Stomach (tissue), 9 donors: ENCODE results near the gene HIGD2B. TPM values are rescaled to one million over a fixed set of nuclear protein-coding genes. Genes with fewer than 3 reads are reported as not detected.

Source experiments
- DNase-seq, 2 donors: peaks; one replicate each; pipeline versions ENCODE4 v3.0.0 to v3.0.0-alpha.2; 2013 to 2019
- H3K27ac ChIP-seq, 5 donors: fragments of 200-600 bp in 4 of 5; sonication (generic) in 4 of 5; one replicate each; pipeline ENCODE4 v1.5.1; 2013 to 2019; ENCODE audit warnings: mild to moderate bottlenecking in 1 of 5, moderate library complexity in 1 of 5
- H3K27me3 ChIP-seq, 3 donors: fragments of 200-600 bp; sonication (generic); one replicate each; pipeline ENCODE4 v1.5.1; 2017 to 2019; ENCODE audit warnings: mixed run types in 1 of 3
- H3K36me3 ChIP-seq, 4 donors: fragments of 200-600 bp; sonication (generic); 1 replicate in 3 of 4; 2 replicates in 1 of 4; pipeline ENCODE4 v1.5.1; 2016 to 2019
- H3K4me1 ChIP-seq, 4 donors: fragments of 200-600 bp; sonication (generic); one replicate each; pipeline ENCODE4 v1.5.1; 2016 to 2019
- H3K4me3 ChIP-seq, 4 donors: fragments of 200-600 bp; sonication (generic) in 3 of 4; one replicate each; pipeline ENCODE4 v1.5.1; 2016 to 2019; ENCODE audit warnings: mild to moderate bottlenecking in 1 of 4
- H3K9me3 ChIP-seq, 4 donors: fragments of 200-600 bp; sonication (generic); one replicate each; pipeline ENCODE4 v1.5.1; 2016 to 2019
- EP300 ChIP-seq: sonication (generic); formaldehyde crosslinking; IDR thresholded peaks from one replicate; pipeline ENCODE4 v1.6.1; 2017; ENCODE audit warnings: antibody characterized with exemption
- POLR2A ChIP-seq, 4 donors: fragments of 450-650 bp; IDR thresholded peaks; one replicate each; pipeline ENCODE4 v1.6.1; 2016; ENCODE audit warnings: antibody characterized with exemption in 4 of 4, control low read depth in 2 of 4, mild to moderate bottlenecking in 1 of 4, moderate library complexity in 1 of 4
- POLR2AphosphoS5 ChIP-seq, 3 donors: sonication (generic); formaldehyde crosslinking; IDR thresholded peaks; one replicate each; pipeline ENCODE4 v1.6.1; 2016; ENCODE audit warnings: antibody characterized with exemption in 3 of 3
- WGBS, 5 donors: extraction: QIAGEN DNeasy Blood & Tissue Kit in 3 of 5; methylation state at CpG; one replicate each; pipeline versions ENCODE4 v1.1.5 to v1.1.7; 2013 to 2018; 5-methylcytosine and 5-hydroxymethylcytosine counted together
- intact Hi-C: fragments of 100-400 bp; cut with DNase I; formaldehyde crosslinking; loops from one replicate; pipeline ENCODE4 v1.15.1; 2023; ENCODE audit warnings: low total_unique reads
- polyA plus RNA-seq, 3 donors: library from polyadenylated mRNA; stranded (reverse); fragments of 200-250 nt; gene quantifications; one replicate each; pipeline ENCODE4 v1.2.3, GENCODE V29; 2013
- total RNA-seq, 5 donors: library from RNA; depleted of rRNA; stranded (reverse); fragments of >200 nt; gene quantifications; one replicate each; pipeline versions ENCODE4 v1.1.0 to v1.2.3, GENCODE V29; 2014 to 2016
- TF ChIP-seq, protein P1 (sequence below), 7 experiments: fragments of 450-650 bp in 4 of 7; fragments of 200-600 bp in 3 of 7; sonication (generic) in 3 of 7; IDR thresholded peaks; one replicate each; pipeline ENCODE4 v1.5.1; 2016 to 2019; ENCODE audit warnings: antibody characterized with exemption in 7 of 7, control low read depth in 2 of 7, mild to moderate bottlenecking in 1 of 7
- donor health status: healthy with polysubstance abuse.
- donor health status: Bipolar disorder and iron deficiency.
- donor health status: healthy.

HIGD2B gene
- total and polyA plus RNA-seq, 8 donors, result 0.37 TPM; not detected in 7

GRCh38 chr15:72706266-72706665 lies 20.3 kb upstream of the HIGD2B start:
- no peaks in the 10 kb centered on the region for H3K27me3 ChIP-seq
- peaks cover 0 to 16% (median 0%) of the 10 kb centered on the region in 4 donors for H3K4me1 ChIP-seq
- no peak overlapping the region for H3K4me3 ChIP-seq
- TF ChIP-seq, protein P1, sequence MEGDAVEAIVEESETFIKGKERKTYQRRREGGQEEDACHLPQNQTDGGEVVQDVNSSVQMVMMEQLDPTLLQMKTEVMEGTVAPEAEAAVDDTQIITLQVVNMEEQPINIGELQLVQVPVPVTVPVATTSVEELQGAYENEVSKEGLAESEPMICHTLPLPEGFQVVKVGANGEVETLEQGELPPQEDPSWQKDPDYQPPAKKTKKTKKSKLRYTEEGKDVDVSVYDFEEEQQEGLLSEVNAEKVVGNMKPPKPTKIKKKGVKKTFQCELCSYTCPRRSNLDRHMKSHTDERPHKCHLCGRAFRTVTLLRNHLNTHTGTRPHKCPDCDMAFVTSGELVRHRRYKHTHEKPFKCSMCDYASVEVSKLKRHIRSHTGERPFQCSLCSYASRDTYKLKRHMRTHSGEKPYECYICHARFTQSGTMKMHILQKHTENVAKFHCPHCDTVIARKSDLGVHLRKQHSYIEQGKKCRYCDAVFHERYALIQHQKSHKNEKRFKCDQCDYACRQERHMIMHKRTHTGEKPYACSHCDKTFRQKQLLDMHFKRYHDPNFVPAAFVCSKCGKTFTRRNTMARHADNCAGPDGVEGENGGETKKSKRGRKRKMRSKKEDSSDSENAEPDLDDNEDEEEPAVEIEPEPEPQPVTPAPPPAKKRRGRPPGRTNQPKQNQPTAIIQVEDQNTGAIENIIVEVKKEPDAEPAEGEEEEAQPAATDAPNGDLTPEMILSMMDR (IDR thresholded peaks at IDR 0.05), result no peak
- TF ChIP-seq POLR2A (IDR thresholded peaks at IDR 0.05) (no peak), POLR2AphosphoS5 (IDR thresholded peaks at IDR 0.05) (no peak), EP300 (no peak)
- H3K9me3 ChIP-seq, result no peaks in the 10 kb centered on the region
- DNase-seq, result no peak
- intact Hi-C loops, result no loop called here
- 92 to 97% (median 94%) methylated on average over 11 of the region's 11 CpGs for WGBS, 5 donors
- peaks cover 0 to 12% (median 7%) of the 10 kb centered on the region in 4 donors for H3K36me3 ChIP-seq
- H3K27ac ChIP-seq, result no peak overlapping the region

DNA sequence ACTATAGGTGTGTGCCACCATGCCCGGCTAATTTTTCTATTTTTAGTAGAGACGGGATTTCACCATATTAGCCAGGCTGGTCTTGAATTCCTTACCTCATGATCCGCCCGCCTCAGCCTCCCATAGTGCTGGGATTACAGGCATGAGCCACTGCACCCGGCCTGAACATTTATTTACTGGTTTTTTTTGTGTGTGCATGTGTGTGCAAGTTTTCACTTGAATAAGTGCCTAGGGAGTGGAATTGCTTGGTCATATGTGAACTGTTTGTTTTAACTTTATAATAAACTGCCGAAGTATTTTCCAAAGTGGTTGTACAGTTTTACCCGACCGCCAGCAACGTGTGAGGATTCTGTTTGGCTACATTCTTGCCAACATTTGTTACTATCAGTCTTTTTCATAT lies 14.1 kb upstream of the HIGD2B start:
- no peaks in the 10 kb centered on the region for H3K36me3 ChIP-seq
- 84 to 93% (median 91%) methylated on average over 9 of the region's 9 CpGs for WGBS, 5 donors
- no peaks in the 10 kb centered on the region for H3K9me3 ChIP-seq
- intact Hi-C loops, result no loop called here
- no peak overlapping the region for H3K4me3 ChIP-seq
- no peaks in the 10 kb centered on the region for H3K27me3 ChIP-seq
- TF ChIP-seq, protein P1 (IDR thresholded peaks at IDR 0.05), result no peak
- TF ChIP-seq EP300, result no peak
- no peak for TF ChIP-seq POLR2AphosphoS5 (IDR thresholded peaks at IDR 0.05)
- TF ChIP-seq POLR2A (IDR thresholded peaks at IDR 0.05), result no peak
- H3K4me1 ChIP-seq, result no peaks in the 10 kb centered on the region
- no peak for DNase-seq
- H3K27ac ChIP-seq, result no peak overlapping the region

DNA sequence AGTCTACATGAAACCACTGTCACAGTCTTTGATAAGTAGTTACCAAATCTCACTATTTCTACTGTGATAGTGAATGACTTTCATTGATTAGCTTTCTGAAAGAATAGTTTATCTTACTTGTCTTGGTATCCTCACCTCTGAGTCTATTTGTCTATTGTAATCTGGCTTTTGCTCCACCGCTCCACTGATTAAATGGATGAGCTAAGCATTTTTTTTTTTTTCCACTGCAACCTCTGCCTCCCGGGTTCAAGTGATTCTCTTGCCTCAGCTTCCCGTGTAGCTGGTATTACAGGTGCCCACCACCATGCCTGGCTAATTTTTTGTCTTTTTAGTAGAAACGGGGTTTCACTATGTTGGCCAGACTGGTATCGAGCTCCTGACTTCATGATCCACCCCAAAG lies 13.0 kb upstream of the HIGD2B start:
- no peak for TF ChIP-seq EP300
- no peak for TF ChIP-seq POLR2AphosphoS5 (IDR thresholded peaks at IDR 0.05)
- TF ChIP-seq, protein P1 (IDR thresholded peaks at IDR 0.05), result no peak
- no peak for TF ChIP-seq POLR2A (IDR thresholded peaks at IDR 0.05)
- H3K27me3 ChIP-seq, result no peaks in the 10 kb centered on the region
- no peak overlapping the region for H3K4me3 ChIP-seq
- H3K9me3 ChIP-seq, result no peaks in the 10 kb centered on the region
- WGBS, 5 donors, result 80 to 91% (median 86%) methylated on average over 5 of the region's 5 CpGs
- DNase-seq, result no peak
- H3K27ac ChIP-seq, result no peak overlapping the region
- no peaks in the 10 kb centered on the region for H3K36me3 ChIP-seq
- intact Hi-C loops, result no loop called here
- H3K4me1 ChIP-seq, result no peaks in the 10 kb centered on the region

DNA sequence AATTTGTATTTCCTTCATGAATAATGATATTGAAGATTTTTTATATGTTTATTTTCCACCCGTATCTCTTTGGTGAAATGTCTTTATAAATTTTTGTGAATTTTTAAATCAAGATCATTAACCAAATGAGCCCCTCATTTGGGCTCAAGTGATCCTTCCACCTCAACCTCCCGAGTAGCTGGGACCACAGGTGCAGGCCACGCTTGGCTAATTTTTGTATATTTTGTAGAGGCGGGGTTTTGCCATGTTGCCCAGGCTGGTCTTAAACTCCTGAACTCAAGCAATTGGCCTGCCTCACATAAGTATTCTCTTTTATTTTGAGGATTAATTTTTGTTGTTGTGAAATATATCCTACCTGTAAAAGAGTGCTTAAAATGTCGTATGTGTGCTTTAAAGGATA lies 5.0 kb upstream of the HIGD2B start:
- Histone ChIP-seq H3K9me3 (no peaks in the 10 kb centered on the region), H3K4me1 (peaks cover 4 to 13% (median 10%) of the 10 kb centered on the region in 4 donors), H3K27me3 (no peaks in the 10 kb centered on the region), H3K4me3 (no peak overlapping the region), H3K27ac (no peak overlapping the region), H3K36me3 (no peaks in the 10 kb centered on the region)
- TF ChIP-seq POLR2AphosphoS5 (IDR thresholded peaks at IDR 0.05) (no peak), EP300 (no peak), POLR2A (IDR thresholded peaks at IDR 0.05) (no peak)
- TF ChIP-seq, protein P1 (IDR thresholded peaks at IDR 0.05), result no peak
- 83 to 91% (median 85%) methylated on average over 5 of the region's 5 CpGs for WGBS, 5 donors
- no peak for DNase-seq
- intact Hi-C loops, result no loop called here
